GM19099 (cell line): ENCODE results near the gene PLEKHA6.

Experiments
- POLR2A ChIP-seq: IDR thresholded peaks from 3 replicates; pipeline ENCODE4 v1.6.1; 2011; ENCODE audit warnings: low read depth; ENCODE audit not compliant: insufficient read length; ENCODE audit errors: extremely low read depth

The PLEKHA6 gene

GRCh38 chr1:204283711-204284651 lies 75.7 kb downstream of the PLEKHA6 start:
- no peak for TF ChIP-seq POLR2A

DNA sequence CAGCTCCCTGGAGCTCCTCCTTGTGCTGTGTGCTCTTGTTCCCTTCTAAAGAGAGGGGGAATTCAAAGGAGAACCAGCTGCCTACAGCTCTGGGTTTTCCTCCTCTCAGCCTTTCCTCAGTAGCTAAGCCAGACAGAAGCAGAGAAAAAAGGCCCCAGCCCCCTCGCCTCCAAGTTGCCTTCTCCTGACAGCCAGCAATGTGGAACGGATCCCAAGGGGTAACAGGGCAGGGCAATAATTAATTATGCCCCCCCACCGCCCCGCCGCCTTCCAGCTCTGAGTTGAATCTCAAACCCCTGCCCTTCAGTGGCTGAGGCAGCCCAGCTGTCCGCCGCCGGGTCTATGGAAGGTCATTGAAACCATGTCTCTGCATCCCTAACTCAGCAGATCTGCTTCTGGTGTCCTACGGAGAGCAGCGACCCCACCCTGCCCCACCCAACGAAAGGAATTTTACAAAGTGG lies 76.9 kb downstream of the PLEKHA6 start:
- no peak for TF ChIP-seq POLR2A

DNA sequence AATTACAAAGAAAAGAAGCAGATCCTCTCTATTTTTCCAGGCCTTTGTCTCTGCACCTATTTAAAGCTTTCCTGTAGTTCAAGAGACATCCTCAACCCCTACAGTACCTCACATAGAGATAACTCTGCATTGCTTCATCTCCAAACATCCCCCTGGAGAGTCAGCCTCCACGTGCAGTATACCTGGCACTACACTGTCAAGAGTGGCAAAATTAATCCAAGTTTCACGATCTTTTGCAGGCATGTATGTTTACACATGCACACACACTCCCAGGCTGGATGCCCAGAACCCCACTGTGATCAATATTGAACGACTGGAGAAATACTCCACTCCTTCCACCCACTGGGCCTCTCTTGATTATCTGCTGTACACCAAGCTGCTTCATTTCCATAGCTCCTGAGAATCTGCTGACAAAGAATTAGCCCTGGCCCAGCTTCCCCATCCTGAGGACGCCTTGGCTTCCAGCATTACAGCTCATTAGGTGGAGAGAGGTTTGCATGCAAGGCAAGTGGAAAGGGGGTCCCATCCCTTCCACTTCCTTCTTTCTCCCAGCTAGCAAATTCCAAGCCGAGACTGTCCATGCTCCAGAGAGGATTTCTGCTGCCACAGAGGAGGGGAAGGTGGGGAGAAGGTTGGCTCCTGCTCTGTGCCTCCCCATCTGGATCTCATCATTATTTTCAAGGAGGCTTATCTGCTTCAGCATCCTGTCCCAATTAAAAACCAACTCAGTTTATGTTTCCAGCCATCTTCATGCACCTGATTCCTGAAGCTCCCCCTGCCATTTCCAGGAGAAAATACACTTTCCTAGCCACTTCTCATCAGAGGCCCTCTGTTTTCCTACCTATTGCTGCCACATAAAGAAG lies 79.4 kb downstream of the PLEKHA6 start:
- TF ChIP-seq POLR2A: no peak

DNA sequence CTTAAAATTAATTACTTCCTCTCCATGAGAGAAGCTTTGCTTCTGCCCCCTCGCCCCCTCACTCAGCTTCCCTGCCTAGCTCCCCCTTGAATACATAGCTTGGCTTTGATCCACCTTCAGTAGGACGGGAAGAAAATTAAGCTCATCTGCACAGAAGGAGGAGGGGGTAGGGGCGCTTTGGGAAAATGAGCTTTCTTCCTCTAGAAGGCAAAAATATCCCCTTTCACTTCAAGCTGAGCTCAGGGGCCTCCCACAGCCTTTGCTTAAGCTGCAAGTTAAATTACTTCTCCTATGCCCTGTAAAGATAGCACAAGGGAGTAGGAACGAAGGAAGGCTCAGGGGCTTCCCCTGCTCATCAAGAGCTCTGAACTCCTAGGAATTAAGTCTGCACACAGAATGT lies 80.8 kb downstream of the PLEKHA6 start:
- no peak for TF ChIP-seq POLR2A

DNA sequence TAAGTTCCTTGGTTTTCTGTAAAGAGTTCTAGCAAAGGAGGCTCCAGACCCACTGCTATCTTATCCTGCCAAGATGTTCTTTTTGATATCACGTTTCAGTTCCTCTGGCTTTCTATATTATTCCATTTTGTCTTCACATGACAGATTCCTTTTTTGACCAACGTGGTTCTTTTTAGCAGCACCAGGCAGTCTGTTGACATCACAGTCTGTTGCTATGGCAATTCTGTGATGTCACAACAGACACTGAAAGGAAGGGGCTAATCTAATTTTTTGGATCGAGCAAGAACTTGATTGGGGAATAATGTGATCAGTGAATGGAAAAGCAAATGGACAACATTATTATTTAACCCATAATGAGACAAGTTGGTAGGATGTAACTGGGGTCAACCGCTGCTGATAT lies 81.5 kb downstream of the PLEKHA6 start:
- no peak for TF ChIP-seq POLR2A

DNA sequence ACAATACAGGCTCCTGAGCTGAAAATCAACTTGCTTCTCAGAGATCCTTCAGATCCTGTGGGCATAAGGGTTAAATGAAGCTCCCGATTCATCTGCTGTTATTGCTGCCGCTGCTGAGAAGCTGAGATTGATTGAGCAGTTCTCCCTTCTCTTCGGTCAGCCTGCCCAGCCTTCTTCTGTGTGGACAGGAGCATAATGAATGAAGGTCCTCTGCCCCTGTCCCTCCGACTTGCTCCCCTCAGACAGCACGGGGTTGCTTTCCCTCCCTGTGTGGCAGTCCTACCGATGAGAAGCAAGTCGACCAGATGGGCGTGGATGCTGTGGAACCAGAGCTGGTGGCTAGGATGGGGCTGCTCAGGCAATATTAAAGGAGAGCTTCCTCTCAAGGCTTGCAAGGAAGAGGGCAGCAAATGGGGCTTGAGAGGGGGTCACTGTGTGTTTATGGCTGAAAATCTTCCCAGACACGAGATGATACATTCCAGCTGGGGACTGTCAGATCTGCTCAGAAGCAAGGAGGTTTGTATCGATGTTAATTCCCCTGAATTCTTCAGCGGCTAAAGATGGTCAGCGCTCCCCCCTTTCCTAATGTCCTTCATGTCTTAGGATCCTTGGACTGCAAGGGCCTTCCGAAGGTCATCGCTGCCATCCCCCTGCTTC lies 82.0 kb downstream of the PLEKHA6 start:
- TF ChIP-seq POLR2A: no peak

GRCh38 chr1:204275695-204276370 lies 83.9 kb downstream of the PLEKHA6 start:
- no peak for TF ChIP-seq POLR2A

- TF ChIP-seq POLR2A: no peak
Measured at GRCh38 chr1:204274446-204274845, 85.3 kb downstream of the PLEKHA6 start.

GRCh38 chr1:204272505-204272904 lies 87.2 kb downstream of the PLEKHA6 start:
- TF ChIP-seq POLR2A: no peak

DNA sequence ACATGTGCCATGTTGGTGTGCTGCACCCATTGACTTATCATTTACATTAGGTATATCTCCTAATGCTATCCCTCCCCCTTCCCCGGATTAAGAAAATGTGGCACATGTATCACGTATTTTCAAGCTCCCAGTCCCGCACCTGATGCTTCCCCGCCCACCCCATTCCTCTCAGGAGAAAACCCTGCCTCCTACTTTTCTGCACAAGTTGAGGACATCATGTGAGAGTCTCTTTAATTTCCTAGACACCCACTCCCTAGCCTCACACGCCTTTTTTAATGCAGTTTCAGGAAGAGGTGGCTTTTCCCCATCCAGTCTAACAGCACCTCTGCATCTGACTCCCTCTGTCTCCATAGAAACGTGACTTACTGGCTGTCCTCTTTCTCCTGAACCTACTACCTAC lies 87.8 kb downstream of the PLEKHA6 start:
- no peak for TF ChIP-seq POLR2A

GRCh38 chr1:204268101-204268500 lies 91.6 kb downstream of the PLEKHA6 start:
- TF ChIP-seq POLR2A: no peak

- TF ChIP-seq POLR2A: no peak
Measured at GRCh38 chr1:204267191-204267601, 92.5 kb downstream of the PLEKHA6 start.

GRCh38 chr1:204266504-204267034 lies 93.2 kb downstream of the PLEKHA6 start:
- TF ChIP-seq POLR2A: no peak

DNA sequence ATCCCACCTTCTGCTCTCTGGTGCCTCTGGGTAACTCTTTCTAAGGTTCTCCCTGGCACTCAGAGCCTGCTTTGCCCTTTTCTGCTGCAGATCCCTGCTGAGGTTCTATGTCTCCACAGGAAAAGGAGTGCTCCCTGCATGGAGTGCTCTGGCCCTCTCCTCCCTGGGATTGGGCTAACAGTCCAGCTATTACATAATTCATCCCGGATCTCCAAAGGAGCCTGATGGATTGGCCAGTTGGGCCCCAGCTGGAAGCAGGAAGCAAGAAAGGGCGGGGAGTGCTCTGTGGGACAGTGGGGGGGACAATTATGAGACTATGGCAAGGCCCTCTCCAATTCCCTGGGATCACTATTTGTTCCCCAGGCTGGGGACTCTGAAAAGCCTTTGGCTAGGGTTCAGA lies 94.1 kb downstream of the PLEKHA6 start:
- no peak for TF ChIP-seq POLR2A
